HepG2 (cell line): ENCODE data around the gene FBXW2. TPM values are rescaled to one million over a fixed set of nuclear protein-coding genes. Genes with fewer than 3 reads are reported as not detected.

Source experiments
- ERF ChIP-seq: IDR thresholded peaks from 2 replicates; pipeline ENCODE4 v1.6.1; 2018; ENCODE audit warnings: missing biosample characterization, missing genetic modification reagents
- FOXA3 ChIP-seq: IDR thresholded peaks from 2 replicates; pipeline ENCODE4 v1.6.1; 2016; ENCODE audit warnings: missing genetic modification reagents, missing compliant biosample characterization
- HOXD1 ChIP-seq: sonication (generic); formaldehyde crosslinking; IDR thresholded peaks from 2 replicates; pipeline ENCODE4 v1.5.0; 2020; ENCODE audit warnings: missing genetic modification reagents
- PHF20 ChIP-seq: sonication (generic); formaldehyde crosslinking; IDR thresholded peaks from 2 replicates; pipeline ENCODE4 v1.5.0; 2020; ENCODE audit warnings: mild to moderate bottlenecking, missing genetic modification reagents
- POGZ ChIP-seq: sonication (generic); formaldehyde crosslinking; IDR thresholded peaks from 2 replicates; pipeline ENCODE4 v1.4.0; 2020; ENCODE audit warnings: mild to moderate bottlenecking, missing genetic modification reagents
- RELA ChIP-seq: sonication (generic); formaldehyde crosslinking; IDR thresholded peaks from 2 replicates; pipeline ENCODE4 v1.4.0; 2020; ENCODE audit warnings: missing genetic modification reagents
- ZFP37 ChIP-seq: sonication (generic); formaldehyde crosslinking; IDR thresholded peaks from 2 replicates; pipeline ENCODE4 v1.4.0; 2020; ENCODE audit warnings: missing genetic modification reagents, borderline replicate concordance
- ZNF350 ChIP-seq: sonication (generic); formaldehyde crosslinking; IDR thresholded peaks from 2 replicates; pipeline ENCODE4 v1.4.0; 2020; ENCODE audit warnings: mild to moderate bottlenecking, low read depth, missing genetic modification reagents, borderline replicate concordance
- ZNF564 ChIP-seq: sonication (generic); formaldehyde crosslinking; IDR thresholded peaks from 2 replicates; pipeline ENCODE4 v1.8.1; 2023; ENCODE audit warnings: mild to moderate bottlenecking, missing genetic modification reagents
- ZNF713 ChIP-seq: sonication (generic); formaldehyde crosslinking; IDR thresholded peaks from 2 replicates; pipeline ENCODE4 v1.4.0; 2020; ENCODE audit warnings: mild to moderate bottlenecking, missing genetic modification reagents
- ZNF839 ChIP-seq: sonication (generic); formaldehyde crosslinking; IDR thresholded peaks from 2 replicates; pipeline ENCODE4 v1.4.0; 2020; ENCODE audit warnings: missing genetic modification reagents, mild to moderate bottlenecking, borderline replicate concordance
- polyA plus RNA-seq, 8 experiments: library from polyadenylated mRNA; depleted of rRNA in 3 of 8; stranded (reverse) in 7 of 8; unstranded in 1 of 8; fragments of >200 nt; fragmentation: Illumina TruSeq in 4 of 8; extraction: Trizol in 4 of 8; gene quantifications; 2 replicates each; pipeline versions ENCODE4 v1.2.1 to v1.2.3, GENCODE V29; 2011 to 2016; ENCODE audit warnings: low read depth in 4 of 8, missing spikeins in 1 of 8, mixed read lengths in 1 of 8; ENCODE audit not compliant: insufficient read depth in 1 of 8
- total RNA-seq, 5 experiments: library from RNA; depleted of rRNA; stranded (reverse); fragments of >200 nt; fragmentation: Illumina TruSeq; extraction: Trizol; gene quantifications; 2 replicates each; pipeline ENCODE4 v1.2.3, GENCODE V29; 2016; ENCODE audit warnings: low read depth in 1 of 5
- TF ChIP-seq, protein P1 (sequence below): sonication (generic); formaldehyde crosslinking; IDR thresholded peaks from 2 replicates; pipeline ENCODE4 v1.4.0; 2020; ENCODE audit warnings: mild to moderate bottlenecking, missing genetic modification reagents
- TF ChIP-seq, protein P2 (sequence below): sonication (generic); formaldehyde crosslinking; IDR thresholded peaks from 2 replicates; pipeline ENCODE4 v1.8.1; 2023; ENCODE audit warnings: missing genetic modification reagents, mild to moderate bottlenecking, borderline replicate concordance
- TF ChIP-seq, protein P3 (sequence below), 2 experiments: sonication (generic) in 1 of 2; formaldehyde crosslinking in 1 of 2; IDR thresholded peaks; 2 replicates each; pipeline versions ENCODE4 v1.4.0 to v1.6.1; 2018 to 2020; ENCODE audit warnings: missing genetic modification reagents in 2 of 2, borderline replicate concordance in 1 of 2, low read depth in 1 of 2, mild to moderate bottlenecking in 1 of 2, missing biosample characterization in 1 of 2
- TF ChIP-seq, protein P4 (sequence below): sonication (generic); formaldehyde crosslinking; IDR thresholded peaks from 2 replicates; pipeline ENCODE4; 2020; ENCODE audit warnings: missing genetic modification reagents, mild to moderate bottlenecking, borderline replicate concordance
- TF ChIP-seq, protein P5 (sequence below): sonication (generic); formaldehyde crosslinking; conservative IDR thresholded peaks from 2 replicates; pipeline ENCODE4 v1.8.1; 2023; ENCODE audit warnings: missing genetic modification reagents

The FBXW2 gene
- total and polyA plus RNA-seq, 2 of the 13 experiments (the other 11 are each of a cell fraction or from before 2014, with no cell fraction given), result 35.4 to 43.1 TPM

DNA sequence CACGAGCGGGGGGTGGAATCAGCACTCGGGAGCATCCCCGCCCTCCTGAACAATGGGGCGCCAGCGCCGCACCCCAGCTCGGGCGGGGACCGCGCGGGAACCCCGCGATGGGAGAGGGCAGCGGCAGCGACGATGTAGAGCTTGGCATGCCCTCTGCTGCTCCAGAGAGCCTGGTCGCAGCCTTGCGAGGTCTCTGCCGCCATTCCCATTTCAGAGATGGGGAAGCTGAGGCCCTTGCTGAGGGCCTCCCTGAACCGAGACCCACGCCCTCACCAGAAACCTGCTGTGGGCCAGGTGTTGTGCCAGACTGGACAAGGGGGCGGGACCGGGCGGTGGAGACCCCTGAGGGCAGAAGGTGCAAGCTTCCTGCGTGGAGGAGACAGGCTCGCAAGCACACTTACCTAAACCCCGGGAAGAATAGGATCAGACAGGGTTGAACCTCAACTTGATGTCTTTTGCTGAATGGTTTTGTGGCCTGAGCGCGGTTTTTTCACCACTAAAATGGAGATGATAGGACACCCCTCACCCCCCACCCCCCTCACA, 78.3 kb downstream of the FBXW2 start (continued):
- TF ChIP-seq, protein P1, sequence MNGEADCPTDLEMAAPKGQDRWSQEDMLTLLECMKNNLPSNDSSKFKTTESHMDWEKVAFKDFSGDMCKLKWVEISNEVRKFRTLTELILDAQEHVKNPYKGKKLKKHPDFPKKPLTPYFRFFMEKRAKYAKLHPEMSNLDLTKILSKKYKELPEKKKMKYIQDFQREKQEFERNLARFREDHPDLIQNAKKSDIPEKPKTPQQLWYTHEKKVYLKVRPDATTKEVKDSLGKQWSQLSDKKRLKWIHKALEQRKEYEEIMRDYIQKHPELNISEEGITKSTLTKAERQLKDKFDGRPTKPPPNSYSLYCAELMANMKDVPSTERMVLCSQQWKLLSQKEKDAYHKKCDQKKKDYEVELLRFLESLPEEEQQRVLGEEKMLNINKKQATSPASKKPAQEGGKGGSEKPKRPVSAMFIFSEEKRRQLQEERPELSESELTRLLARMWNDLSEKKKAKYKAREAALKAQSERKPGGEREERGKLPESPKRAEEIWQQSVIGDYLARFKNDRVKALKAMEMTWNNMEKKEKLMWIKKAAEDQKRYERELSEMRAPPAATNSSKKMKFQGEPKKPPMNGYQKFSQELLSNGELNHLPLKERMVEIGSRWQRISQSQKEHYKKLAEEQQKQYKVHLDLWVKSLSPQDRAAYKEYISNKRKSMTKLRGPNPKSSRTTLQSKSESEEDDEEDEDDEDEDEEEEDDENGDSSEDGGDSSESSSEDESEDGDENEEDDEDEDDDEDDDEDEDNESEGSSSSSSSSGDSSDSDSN (CRISPR knock-in tag), result peak; percentile 33
- TF ChIP-seq ZNF839 (CRISPR knock-in tag), result 0 out of 2 replicates have a peak, but pooled peaks have one; percentile 46
- TF ChIP-seq, protein P2, sequence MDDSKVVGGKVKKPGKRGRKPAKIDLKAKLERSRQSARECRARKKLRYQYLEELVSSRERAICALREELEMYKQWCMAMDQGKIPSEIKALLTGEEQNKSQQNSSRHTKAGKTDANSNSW (CRISPR knock-in tag), result peak; percentile 41; the same call in 1 of the 2 replicates
- TF ChIP-seq POGZ (CRISPR knock-in tag), result 0 out of 2 replicates have a peak, but pooled peaks have one; percentile 41
- 0 out of 2 replicates have a peak, but pooled peaks have one; percentile 57 for TF ChIP-seq ZNF350
- 0 out of 2 replicates have a peak, but pooled peaks have one; percentile 8 for TF ChIP-seq ERF (CRISPR knock-in tag)
- TF ChIP-seq, protein P3, sequence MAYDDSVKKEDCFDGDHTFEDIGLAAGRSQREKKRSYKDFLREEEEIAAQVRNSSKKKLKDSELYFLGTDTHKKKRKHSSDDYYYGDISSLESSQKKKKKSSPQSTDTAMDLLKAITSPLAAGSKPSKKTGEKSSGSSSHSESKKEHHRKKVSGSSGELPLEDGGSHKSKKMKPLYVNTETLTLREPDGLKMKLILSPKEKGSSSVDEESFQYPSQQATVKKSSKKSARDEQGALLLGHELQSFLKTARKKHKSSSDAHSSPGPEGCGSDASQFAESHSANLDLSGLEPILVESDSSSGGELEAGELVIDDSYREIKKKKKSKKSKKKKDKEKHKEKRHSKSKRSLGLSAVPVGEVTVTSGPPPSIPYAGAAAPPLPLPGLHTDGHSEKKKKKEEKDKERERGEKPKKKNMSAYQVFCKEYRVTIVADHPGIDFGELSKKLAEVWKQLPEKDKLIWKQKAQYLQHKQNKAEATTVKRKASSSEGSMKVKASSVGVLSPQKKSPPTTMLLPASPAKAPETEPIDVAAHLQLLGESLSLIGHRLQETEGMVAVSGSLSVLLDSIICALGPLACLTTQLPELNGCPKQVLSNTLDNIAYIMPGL (CRISPR knock-in tag; IDR thresholded peaks at IDR 0.05; ENCODE audit: borderline replicate concordance in 1 of 2, low read depth in 1 of 2), result 0 out of 4 replicates have a peak, but pooled peaks of 1 of the 2 experiments have one; percentile 9
- TF ChIP-seq HOXD1, result no peak
- no peak for TF ChIP-seq FOXA3 (CRISPR knock-in tag)
- TF ChIP-seq, protein P4, sequence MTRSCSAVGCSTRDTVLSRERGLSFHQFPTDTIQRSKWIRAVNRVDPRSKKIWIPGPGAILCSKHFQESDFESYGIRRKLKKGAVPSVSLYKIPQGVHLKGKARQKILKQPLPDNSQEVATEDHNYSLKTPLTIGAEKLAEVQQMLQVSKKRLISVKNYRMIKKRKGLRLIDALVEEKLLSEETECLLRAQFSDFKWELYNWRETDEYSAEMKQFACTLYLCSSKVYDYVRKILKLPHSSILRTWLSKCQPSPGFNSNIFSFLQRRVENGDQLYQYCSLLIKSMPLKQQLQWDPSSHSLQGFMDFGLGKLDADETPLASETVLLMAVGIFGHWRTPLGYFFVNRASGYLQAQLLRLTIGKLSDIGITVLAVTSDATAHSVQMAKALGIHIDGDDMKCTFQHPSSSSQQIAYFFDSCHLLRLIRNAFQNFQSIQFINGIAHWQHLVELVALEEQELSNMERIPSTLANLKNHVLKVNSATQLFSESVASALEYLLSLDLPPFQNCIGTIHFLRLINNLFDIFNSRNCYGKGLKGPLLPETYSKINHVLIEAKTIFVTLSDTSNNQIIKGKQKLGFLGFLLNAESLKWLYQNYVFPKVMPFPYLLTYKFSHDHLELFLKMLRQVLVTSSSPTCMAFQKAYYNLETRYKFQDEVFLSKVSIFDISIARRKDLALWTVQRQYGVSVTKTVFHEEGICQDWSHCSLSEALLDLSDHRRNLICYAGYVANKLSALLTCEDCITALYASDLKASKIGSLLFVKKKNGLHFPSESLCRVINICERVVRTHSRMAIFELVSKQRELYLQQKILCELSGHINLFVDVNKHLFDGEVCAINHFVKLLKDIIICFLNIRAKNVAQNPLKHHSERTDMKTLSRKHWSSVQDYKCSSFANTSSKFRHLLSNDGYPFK (CRISPR knock-in tag), result peak; percentile 63; the same call in 1 of the 2 replicates
- TF ChIP-seq PHF20 (CRISPR knock-in tag), result 0 out of 2 replicates have a peak, but pooled peaks have one; percentile 0
- peak; percentile 29; the same call in 1 of the 2 replicates for TF ChIP-seq ZNF564 (CRISPR knock-in tag)
- TF ChIP-seq ZNF713 (CRISPR knock-in tag), result 0 out of 2 replicates have a peak, but pooled peaks have one; percentile 15
- no peak for TF ChIP-seq RELA (CRISPR knock-in tag)
- TF ChIP-seq ZFP37 (CRISPR knock-in tag), result 0 out of 2 replicates have a peak, but pooled peaks have one; percentile 31
- TF ChIP-seq, protein P5, sequence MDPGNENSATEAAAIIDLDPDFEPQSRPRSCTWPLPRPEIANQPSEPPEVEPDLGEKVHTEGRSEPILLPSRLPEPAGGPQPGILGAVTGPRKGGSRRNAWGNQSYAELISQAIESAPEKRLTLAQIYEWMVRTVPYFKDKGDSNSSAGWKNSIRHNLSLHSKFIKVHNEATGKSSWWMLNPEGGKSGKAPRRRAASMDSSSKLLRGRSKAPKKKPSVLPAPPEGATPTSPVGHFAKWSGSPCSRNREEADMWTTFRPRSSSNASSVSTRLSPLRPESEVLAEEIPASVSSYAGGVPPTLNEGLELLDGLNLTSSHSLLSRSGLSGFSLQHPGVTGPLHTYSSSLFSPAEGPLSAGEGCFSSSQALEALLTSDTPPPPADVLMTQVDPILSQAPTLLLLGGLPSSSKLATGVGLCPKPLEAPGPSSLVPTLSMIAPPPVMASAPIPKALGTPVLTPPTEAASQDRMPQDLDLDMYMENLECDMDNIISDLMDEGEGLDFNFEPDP (CRISPR knock-in tag), result no peak
